Caco-2 (cell line): ENCODE results near the gene KIF25. TPM values are rescaled to one million over a fixed set of nuclear protein-coding genes. Genes with fewer than 3 reads are reported as not detected.

Experiments
- BruUV-seq: library from RNA; stranded (reverse); fragments of 400-500 nt; replicated peaks from 2 replicates; lab custom pipeline; 2021; lab: Mats Ljungman, UMichigan
- CTCF ChIA-PET: fragments of 300-600 bp; sonication (Branson Sonifier 250); formaldehyde crosslinking; loops from one replicate; lab custom pipeline; 2022; ENCODE audit warnings: antibody characterized with exemption; lab: Charles Lee
- POLR2A ChIA-PET: fragments of 300-600 bp; sonication (Branson Sonifier 250); formaldehyde crosslinking; loops from one replicate; lab custom pipeline; 2022; ENCODE audit warnings: antibody characterized with exemption; lab: Charles Lee
- DNase-seq, 2 experiments: peaks; one replicate each; pipeline versions ENCODE4 v3.0.0 to v3.0.0-alpha.2; 2020 to 2022
- H3K27me3 ChIP-seq: replicated peaks from 2 replicates; pipeline ENCODE4 v1.6.0; 2011; ENCODE audit warnings: low read length; ENCODE audit not compliant: control insufficient read depth, insufficient read depth
- H3K36me3 ChIP-seq: 2 replicates; pipeline ENCODE4 v1.5.1; 2011; ENCODE audit warnings: low read length; ENCODE audit not compliant: control insufficient read depth, insufficient read depth
- H3K4me1 ChIP-seq: fragments of 250-450 bp; sonication (Bioruptor Pico); 2 replicates; pipeline ENCODE4 v1.5.1; 2020; ENCODE audit warnings: mild to moderate bottlenecking
- H3K4me3 ChIP-seq: 2 replicates; pipeline ENCODE4 v1.5.1; 2011; ENCODE audit warnings: low read depth, mild to moderate bottlenecking, control low read depth, low read length
- H3K9me3 ChIP-seq: fragments of 250-450 bp; sonication (Bioruptor Pico); 2 replicates; pipeline ENCODE4 v1.5.1; 2020; ENCODE audit warnings: mild to moderate bottlenecking, moderate library complexity
- H3K27ac Mint-ChIP-seq: one replicate; pipeline ENCODE4 v1.8.0; 2022; ENCODE audit warnings: mixed read lengths; ENCODE audit not compliant: unreplicated experiment
- H3K27me3 Mint-ChIP-seq: one replicate; pipeline ENCODE4 v1.8.0; 2022; ENCODE audit warnings: mixed read lengths; ENCODE audit not compliant: insufficient read depth, unreplicated experiment
- H3K36me3 Mint-ChIP-seq: one replicate; pipeline ENCODE4 v1.8.0; 2022; ENCODE audit warnings: mild to moderate bottlenecking, mixed read lengths; ENCODE audit not compliant: insufficient read depth, unreplicated experiment
- H3K4me1 Mint-ChIP-seq: one replicate; pipeline ENCODE4 v1.8.0; 2022; ENCODE audit warnings: low read depth, mixed read lengths; ENCODE audit not compliant: unreplicated experiment
- H3K4me3 Mint-ChIP-seq: one replicate; pipeline ENCODE4 v1.8.0; 2022; ENCODE audit warnings: mild to moderate bottlenecking, moderate library complexity, mixed read lengths; ENCODE audit not compliant: unreplicated experiment
- H3K9me3 Mint-ChIP-seq: one replicate; pipeline ENCODE4 v1.8.0; 2022; ENCODE audit warnings: mixed read lengths; ENCODE audit not compliant: unreplicated experiment
- intact Hi-C: fragments of 100-400 bp; cut with micrococcal nuclease; formaldehyde crosslinking; loops from one replicate; pipeline ENCODE4 v1.10.0; 2022; ENCODE audit not compliant: unreplicated experiment
- total RNA-seq: library from RNA; stranded (reverse); gene quantifications from 2 replicates; pipeline ENCODE4 v1.2.3, GENCODE V29; 2022
- TF ChIP-seq, protein P1 (sequence below), 2 experiments: fragments of 200-600 bp in 1 of 2; IDR thresholded peaks; 1 replicate in 1 of 2; 2 replicates in 1 of 2; pipeline versions ENCODE4 v1.5.1 to v1.8.0; 2011 to 2022; ENCODE audit warnings: antibody characterized with exemption in 1 of 2, control low read depth in 1 of 2, inconsistent platforms in 1 of 2, low read depth in 1 of 2, low read length in 1 of 2, mild to moderate bottlenecking in 1 of 2, moderate library complexity in 1 of 2; ENCODE audit not compliant: insufficient read depth in 1 of 2, severe bottlenecking in 1 of 2, unreplicated experiment in 1 of 2

KIF25 gene
- total RNA-seq, 1 experiment from 2014 or later, result not detected

DNA sequence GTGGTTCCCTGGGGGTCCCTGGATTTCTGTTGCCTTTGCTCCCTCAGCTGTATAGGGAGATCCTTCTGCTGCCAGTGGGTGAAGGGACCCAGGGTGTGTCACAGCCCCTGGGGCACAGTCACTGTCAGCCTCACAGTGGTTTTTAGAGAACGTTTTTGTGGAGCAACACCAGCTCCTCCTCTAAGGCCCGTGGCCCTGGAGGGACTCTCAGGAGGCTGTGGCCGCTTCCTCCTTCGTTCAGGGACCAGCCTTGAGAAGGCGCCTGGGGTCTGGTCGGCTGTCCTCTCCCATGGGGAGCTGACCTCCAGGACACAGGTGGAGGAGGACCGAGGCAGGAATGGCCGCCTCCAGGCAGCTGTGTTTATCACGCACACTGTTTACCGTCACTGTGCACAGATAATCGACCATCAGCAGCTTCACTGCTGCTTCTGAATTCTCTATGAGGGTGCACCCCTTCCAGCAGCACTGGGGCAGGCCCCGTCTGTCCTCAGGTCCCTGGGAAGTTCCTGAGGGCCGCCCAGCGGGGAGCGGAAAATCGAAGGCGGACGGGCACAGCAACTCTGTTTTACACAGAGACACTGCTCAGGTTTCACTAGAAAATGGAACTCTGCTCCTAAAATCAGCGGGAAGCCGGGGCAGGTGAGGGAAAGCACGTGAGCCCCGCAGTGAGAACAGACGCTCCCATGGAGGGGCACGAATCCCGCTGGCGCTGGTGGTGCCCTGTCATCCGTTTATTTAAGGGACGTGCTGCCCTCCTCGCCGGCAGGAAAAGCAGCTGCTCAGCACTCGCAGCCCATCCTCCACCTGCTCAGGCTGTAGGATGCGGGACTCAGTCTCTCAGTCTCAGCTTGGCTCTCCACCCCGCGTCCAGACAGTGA, 92.0 kb downstream of the KIF25 start:
- BruUV-seq, result no TSS peak
- intact Hi-C loops, result loop anchor here (2.0 to 10.0 kb wide), 2 partner anchors 41 to 235 kb away; no protein-coding TSS in a partner anchor

DNA sequence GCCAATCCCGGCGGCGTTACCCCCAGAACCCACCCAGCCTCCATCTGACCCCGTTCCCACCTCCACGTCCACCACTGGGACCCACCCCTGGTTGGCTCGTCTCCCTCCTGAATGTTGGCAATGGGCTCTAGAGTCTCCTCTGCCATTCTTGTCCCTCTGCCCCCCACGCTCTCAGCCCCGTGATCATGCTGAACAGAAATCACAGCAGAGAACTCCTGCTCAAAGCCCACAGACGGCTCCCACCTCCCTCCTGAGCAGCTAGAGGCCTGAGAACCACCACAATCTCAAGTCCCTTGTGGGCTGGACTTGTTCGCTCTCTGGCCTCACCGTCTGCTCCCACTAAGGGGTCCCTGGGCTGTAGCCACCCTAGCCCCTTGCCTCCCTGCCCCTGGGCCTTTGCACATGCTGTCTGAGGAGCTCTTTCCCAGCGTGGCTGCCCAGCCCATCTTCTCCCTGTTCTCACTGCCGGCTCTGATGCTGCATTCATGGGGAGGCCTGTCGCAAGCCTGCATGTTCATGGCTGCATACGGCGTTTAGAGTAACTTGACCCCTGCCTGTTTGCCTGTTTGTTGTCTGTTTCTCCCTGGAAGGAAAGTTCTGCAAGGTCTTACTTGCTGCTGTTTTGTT, 92.7 kb downstream of the KIF25 start:
- Histone ChIP-seq H3K36me3 (no peaks in the 10 kb centered on the region; the same call in 1 of the 2 replicates), H3K4me3 (no peak overlapping the region), H3K4me1 (peaks cover 47% of the 10 kb centered on the region), H3K27me3 (no peaks in the 10 kb centered on the region), H3K9me3 (no peaks in the 10 kb centered on the region)
- Mint-ChIP-seq H3K4me1 (peaks cover 31% of the 10 kb centered on the region), H3K9me3 (no peaks in the 10 kb centered on the region), H3K4me3 (no peak overlapping the region), H3K27ac (peak overlapping the region; percentile 92), H3K36me3 (no peaks in the 10 kb centered on the region), H3K27me3 (no peaks in the 10 kb centered on the region)
- TF ChIP-seq, protein P1, sequence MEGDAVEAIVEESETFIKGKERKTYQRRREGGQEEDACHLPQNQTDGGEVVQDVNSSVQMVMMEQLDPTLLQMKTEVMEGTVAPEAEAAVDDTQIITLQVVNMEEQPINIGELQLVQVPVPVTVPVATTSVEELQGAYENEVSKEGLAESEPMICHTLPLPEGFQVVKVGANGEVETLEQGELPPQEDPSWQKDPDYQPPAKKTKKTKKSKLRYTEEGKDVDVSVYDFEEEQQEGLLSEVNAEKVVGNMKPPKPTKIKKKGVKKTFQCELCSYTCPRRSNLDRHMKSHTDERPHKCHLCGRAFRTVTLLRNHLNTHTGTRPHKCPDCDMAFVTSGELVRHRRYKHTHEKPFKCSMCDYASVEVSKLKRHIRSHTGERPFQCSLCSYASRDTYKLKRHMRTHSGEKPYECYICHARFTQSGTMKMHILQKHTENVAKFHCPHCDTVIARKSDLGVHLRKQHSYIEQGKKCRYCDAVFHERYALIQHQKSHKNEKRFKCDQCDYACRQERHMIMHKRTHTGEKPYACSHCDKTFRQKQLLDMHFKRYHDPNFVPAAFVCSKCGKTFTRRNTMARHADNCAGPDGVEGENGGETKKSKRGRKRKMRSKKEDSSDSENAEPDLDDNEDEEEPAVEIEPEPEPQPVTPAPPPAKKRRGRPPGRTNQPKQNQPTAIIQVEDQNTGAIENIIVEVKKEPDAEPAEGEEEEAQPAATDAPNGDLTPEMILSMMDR (IDR thresholded peaks at IDR 0.05; ENCODE audit: insufficient read depth in 1 of 2, low read depth in 1 of 2, low read length in 1 of 2, severe bottlenecking in 1 of 2, unreplicated experiment in 1 of 2), result no peak
- BruUV-seq, result no TSS peak
- POLR2A ChIA-PET, result no interaction called here
- intact Hi-C loops, result no loop called here
- DNase-seq, result no peak
- CTCF ChIA-PET, result no interaction called here

More for the DNA sequence above, 92.0 kb downstream of the KIF25 start:
- no peak overlapping the region for H3K4me3 Mint-ChIP-seq
- Histone ChIP-seq H3K4me3 (no peak overlapping the region), H3K27me3 (no peaks in the 10 kb centered on the region), H3K36me3 (no peaks in the 10 kb centered on the region), H3K9me3 (no peaks in the 10 kb centered on the region), H3K4me1 (peaks cover 50% of the 10 kb centered on the region)
- CTCF ChIA-PET, result no interaction called here
- no peak for DNase-seq
- H3K27me3 Mint-ChIP-seq, result no peaks in the 10 kb centered on the region
- H3K27ac Mint-ChIP-seq, result peak overlapping the region; percentile 92
- H3K4me1 Mint-ChIP-seq, result peaks cover 31% of the 10 kb centered on the region
- TF ChIP-seq, protein P1 (IDR thresholded peaks at IDR 0.05; ENCODE audit: insufficient read depth in 1 of 2, low read depth in 1 of 2, low read length in 1 of 2, severe bottlenecking in 1 of 2, unreplicated experiment in 1 of 2), result no peak
- no peaks in the 10 kb centered on the region for H3K9me3 Mint-ChIP-seq
- POLR2A ChIA-PET, result no interaction called here
- H3K36me3 Mint-ChIP-seq, result no peaks in the 10 kb centered on the region

DNA sequence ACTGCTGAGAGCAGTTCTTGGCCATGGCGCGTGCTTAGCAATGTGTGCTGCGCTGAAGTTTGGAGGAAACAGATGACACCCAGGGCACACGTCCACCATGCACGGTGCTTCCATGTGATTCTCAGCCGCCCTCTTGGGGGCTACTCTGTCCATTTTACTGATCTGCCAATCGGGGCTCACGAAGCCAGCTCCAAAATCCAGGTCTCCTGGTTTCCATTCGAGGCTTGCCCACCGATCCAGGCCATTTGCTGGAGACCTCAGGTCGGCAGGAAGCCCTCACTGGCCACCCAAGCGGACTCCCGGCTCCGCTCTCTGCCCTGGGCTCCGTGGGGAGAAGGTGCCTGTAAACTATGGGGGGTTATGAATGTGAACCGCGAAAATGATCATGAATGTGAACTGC, 93.2 kb downstream of the KIF25 start:
- no peak for DNase-seq
- no peak overlapping the region for H3K4me3 ChIP-seq
- ChIA-PET CTCF (no interaction called here), POLR2A (no interaction called here)
- no peaks in the 10 kb centered on the region for H3K27me3 Mint-ChIP-seq
- BruUV-seq, result no TSS peak
- intact Hi-C loops, result no loop called here
- no peaks in the 10 kb centered on the region for H3K36me3 Mint-ChIP-seq
- TF ChIP-seq, protein P1 (IDR thresholded peaks at IDR 0.05; ENCODE audit: insufficient read depth in 1 of 2, low read depth in 1 of 2, low read length in 1 of 2, severe bottlenecking in 1 of 2, unreplicated experiment in 1 of 2), result no peak
- H3K4me1 ChIP-seq, result peaks cover 47% of the 10 kb centered on the region
- no peaks in the 10 kb centered on the region for H3K9me3 Mint-ChIP-seq
- peaks cover 31% of the 10 kb centered on the region for H3K4me1 Mint-ChIP-seq
- H3K9me3 ChIP-seq, result no peaks in the 10 kb centered on the region
- H3K27ac Mint-ChIP-seq, result peak overlapping the region; percentile 92
- no peak overlapping the region for H3K4me3 Mint-ChIP-seq
- H3K36me3 ChIP-seq, result no peaks in the 10 kb centered on the region; the same call in 1 of the 2 replicates
- no peaks in the 10 kb centered on the region for H3K27me3 ChIP-seq
